GM06990 (cell line): ENCODE measurements around the gene PHKG2.

Source experiments
- DNase-seq: peaks from one replicate; pipeline ENCODE4 v3.0.0-alpha.2; 2011; ENCODE audit not compliant: insufficient read length; ENCODE audit errors: extremely low read depth
- H3K27me3 ChIP-seq: replicated peaks from 2 replicates; pipeline ENCODE4 v1.6.0; 2011; ENCODE audit warnings: low read length; ENCODE audit not compliant: control insufficient read depth, insufficient read depth
- H3K36me3 ChIP-seq: 2 replicates; pipeline ENCODE4 v1.5.1; 2011; ENCODE audit warnings: low read length; ENCODE audit not compliant: control insufficient read depth, insufficient read depth
- H3K4me3 ChIP-seq: replicated peaks from 2 replicates; pipeline ENCODE4 v1.5.1; 2011; ENCODE audit warnings: low read depth, mild to moderate bottlenecking, control low read depth, low read length
- CTCF ChIP-seq: IDR thresholded peaks from 2 replicates; pipeline ENCODE4 v1.5.1; 2011; ENCODE audit warnings: low read length, control low read depth, mild to moderate bottlenecking, inconsistent platforms; ENCODE audit not compliant: insufficient read depth, poor library complexity, severe bottlenecking

The PHKG2 gene

GRCh38 chr16:30703971-30704370 is 44.3 kb upstream of the PHKG2 start:
- no peak for TF ChIP-seq CTCF
- no peak for DNase-seq
- Histone ChIP-seq H3K27me3 (no peaks in the 10 kb centered on the region), H3K4me3 (no peak overlapping the region), H3K36me3 (peaks cover 25% of the 10 kb centered on the region)

GRCh38 chr16:30706046-30706445 is 42.2 kb upstream of the PHKG2 start:
- Histone ChIP-seq H3K27me3 (no peaks in the 10 kb centered on the region), H3K36me3 (peaks cover 34% of the 10 kb centered on the region), H3K4me3 (no peak overlapping the region)
- no peak for DNase-seq
- TF ChIP-seq CTCF: no peak

GRCh38 chr16:30710971-30711370 is 37.3 kb upstream of the PHKG2 start:
- H3K27me3 ChIP-seq: no peaks in the 10 kb centered on the region
- TF ChIP-seq CTCF: no peak
- DNase-seq: no peak
- H3K36me3 ChIP-seq: peaks cover 57% of the 10 kb centered on the region
- H3K4me3 ChIP-seq: no peak overlapping the region

GRCh38 chr16:30711712-30712111 is 36.5 kb upstream of the PHKG2 start:
- Histone ChIP-seq H3K36me3 (peaks cover 59% of the 10 kb centered on the region), H3K27me3 (no peaks in the 10 kb centered on the region), H3K4me3 (no peak overlapping the region)
- no peak for DNase-seq
- no peak for TF ChIP-seq CTCF

GRCh38 chr16:30715750-30716445 is 32.3 kb upstream of the PHKG2 start:
- no peak overlapping the region for H3K4me3 ChIP-seq
- no peak for DNase-seq
- TF ChIP-seq CTCF: no peak
- H3K27me3 ChIP-seq: no peaks in the 10 kb centered on the region
- H3K36me3 ChIP-seq: peaks cover 55% of the 10 kb centered on the region

GRCh38 chr16:30720086-30720485 is 28.1 kb upstream of the PHKG2 start:
- Histone ChIP-seq H3K36me3 (peaks cover 61% of the 10 kb centered on the region), H3K27me3 (no peaks in the 10 kb centered on the region), H3K4me3 (no peak overlapping the region)
- DNase-seq: no peak
- TF ChIP-seq CTCF: no peak
